GM04503 (cell line): ENCODE data around the gene RAD51AP2.
"Not testable (repeated sequence)": the region's sequence is repeated elsewhere in the genome, so short reads cannot be mapped to it uniquely, and the experiment has no call there.

Source experiments
- DNase-seq: peaks from one replicate; pipeline ENCODE4 v3.0.0-alpha.2; 2012; ENCODE audit warnings: low read depth

RAD51AP2 gene

DNA sequence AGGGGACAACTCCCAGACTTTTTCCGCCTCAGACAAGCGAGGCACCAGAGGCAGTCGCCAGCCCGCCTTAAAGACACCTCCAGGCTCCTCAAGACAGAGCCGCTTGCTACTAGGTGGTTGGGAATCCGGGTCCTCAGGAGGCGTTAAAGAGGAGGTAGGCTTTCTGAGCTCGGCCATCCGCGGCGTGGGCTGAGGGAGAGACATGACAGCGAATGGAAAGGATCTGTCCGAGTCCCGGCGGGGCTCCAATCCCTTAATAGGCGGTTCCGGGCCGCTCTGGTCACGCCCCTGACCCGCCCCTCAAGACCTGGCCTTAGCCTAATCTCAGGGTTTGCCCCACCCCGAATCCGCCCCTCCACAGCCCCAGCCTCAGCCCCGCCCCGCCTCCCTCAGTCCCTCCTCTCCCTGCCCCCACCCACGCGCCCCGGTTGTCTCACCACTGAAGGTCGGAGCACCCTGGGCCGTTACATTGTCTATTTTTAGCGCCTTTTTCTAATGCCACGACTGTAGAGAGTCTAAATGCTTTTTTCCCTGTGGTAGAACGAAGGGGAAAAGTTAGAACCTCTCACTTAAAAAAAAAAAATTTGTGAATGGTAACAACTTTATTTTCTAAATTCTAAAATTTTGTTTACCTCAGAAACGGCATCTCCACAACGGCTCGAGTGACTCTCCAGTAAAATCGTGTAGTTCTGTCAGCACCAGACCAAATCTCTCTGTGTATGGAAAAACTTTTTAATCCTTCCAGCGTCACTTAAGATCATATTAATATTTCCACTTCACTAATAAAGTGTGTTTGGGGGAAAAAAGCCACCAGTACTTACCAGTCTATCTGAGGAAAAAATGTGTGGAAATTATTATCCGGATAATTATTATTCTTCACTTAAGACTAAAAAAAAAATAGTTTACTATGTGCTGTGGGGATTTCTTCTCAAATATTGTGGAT lies at the start of gene RAD51AP2:
Gene RAD51AP2 (minus strand): TSS at position 229 of the 943 bp plus-strand sequence. CDS start 25 bp downstream, at position 204.
- no peak for DNase-seq

DNA sequence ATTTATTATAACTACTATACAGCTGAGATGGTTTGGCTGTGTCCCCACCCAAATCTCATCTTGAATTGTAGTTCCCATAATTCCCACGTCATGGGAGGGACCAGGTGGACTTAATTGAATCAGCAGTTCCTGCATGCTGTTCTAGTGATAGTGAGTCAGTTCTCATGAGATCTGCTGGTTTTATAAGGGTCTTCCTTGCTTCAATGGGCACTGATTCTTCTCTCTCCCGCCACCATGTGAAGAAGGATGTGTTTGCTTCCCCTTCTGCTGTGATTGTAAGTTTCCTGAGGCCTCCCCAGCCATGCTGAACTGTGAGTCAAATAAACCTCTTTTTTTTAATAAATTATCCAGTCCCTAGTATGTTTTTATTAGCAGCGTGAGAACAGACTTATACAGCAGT lies 47.5 kb upstream of the RAD51AP2 start:
- DNase-seq = not testable (repeated sequence)

DNA sequence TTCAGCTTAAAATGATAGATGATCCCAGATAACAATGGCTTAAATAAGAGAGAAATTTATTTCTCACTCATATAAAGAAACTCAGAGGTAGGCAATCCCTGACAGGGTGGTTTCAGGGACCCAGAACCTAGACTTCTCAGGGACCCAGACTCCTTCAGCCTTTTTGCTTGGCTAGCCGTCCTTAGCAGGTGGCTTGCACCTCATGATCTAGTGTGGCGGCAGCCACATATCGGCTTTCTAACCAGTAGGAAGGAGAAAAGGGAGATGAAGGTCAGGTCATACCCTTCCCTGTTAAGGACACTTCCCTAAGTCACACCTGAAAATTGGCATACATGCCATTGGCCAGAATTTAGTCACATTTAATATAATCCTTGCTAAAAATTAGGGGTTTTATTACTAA lies 40.6 kb upstream of the RAD51AP2 start:
- DNase-seq = no peak

DNA sequence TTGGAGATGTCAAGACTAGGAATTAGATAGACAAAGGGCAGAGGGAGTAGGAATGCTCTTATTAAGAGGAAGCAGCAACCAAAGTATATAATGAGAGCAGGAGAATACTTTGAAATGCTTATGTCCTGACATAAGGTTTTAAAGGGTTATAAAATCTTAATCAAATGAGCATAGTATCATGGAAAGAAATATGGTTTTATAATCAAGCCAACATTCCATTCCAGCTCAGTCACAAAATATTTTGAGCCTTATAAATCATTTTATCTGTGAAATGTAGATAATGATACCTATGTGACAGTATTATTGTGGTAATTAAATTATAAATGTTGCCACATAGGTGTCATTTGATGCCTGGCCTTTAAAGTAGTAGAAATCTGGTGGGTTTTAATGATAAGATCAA lies 39.8 kb upstream of the RAD51AP2 start:
- no peak for DNase-seq

DNA sequence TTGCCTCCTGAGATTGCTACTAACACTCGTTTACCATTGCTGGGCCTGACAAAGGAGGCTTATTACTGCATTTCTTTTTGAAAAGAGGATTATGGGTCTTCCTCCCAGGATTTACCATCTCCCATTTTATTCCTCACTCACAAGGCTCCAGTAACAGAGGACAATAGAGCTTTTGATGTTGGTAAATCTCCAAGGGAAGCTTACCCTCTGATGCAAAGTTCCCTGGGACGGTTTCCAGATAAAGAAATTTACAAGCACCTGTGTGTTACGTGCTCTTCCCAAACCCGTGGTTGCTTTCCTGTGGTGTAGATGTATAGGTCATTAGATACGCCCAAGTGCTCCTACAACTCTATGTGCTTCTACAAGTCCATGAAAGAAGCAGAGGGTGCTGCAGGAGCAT lies 39.4 kb upstream of the RAD51AP2 start:
- DNase-seq = no peak

DNA sequence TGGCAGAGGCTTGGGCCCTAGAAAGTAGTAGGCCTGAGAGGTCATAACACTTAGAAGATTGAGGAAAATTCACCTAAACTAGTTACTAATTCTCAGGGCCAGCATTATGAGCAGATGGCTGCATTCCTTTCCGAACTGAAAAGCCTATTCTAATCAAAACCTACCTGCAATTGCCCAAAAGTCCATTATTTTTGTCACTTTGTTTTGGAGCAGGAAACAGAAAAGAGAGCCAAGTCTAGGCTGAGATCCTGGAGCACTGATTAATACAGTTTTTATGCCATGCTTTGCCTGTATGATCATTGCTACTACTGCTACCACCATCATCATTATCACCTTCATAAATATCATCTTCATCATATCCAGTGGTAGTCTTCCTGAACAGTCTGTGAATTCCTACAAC lies 36.9 kb upstream of the RAD51AP2 start:
- DNase-seq = no peak

DNA sequence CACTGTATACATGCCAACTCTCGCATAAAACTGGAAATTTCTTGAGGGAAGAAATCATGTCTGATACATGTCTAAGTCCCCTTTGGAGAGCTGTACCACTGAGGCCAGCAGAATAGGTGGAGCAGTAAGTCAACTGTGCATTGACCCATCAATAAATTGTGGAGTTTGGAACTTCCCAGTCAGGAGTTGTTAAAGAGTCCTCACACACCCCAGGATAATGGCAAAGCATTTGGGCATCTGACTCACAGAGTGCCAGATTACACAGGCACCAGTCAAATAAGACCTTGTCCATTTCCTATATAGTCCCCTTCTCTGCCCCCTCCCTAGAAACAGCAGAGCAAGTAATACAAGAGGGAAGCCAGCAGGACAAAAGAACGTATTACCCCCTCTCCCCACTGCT lies 32.7 kb upstream of the RAD51AP2 start:
- DNase-seq = no peak

DNA sequence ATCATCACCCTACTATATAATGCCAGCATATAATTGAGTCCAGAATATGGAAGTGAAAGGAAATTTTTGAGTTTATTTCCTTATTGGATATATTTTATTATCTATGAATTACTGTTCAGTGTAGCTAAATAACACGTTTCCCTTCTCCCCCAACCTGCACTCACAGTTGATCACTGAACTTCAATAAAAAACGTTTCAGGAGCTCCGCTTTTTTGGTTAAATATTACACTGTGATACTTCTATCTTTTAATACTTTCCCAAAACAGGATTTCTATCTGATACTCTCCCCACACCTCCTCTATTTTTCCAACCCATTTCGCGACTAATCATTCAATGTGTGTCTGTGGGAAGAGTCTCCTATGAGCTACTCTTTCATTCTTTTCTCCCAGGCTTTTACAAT lies 29.5 kb upstream of the RAD51AP2 start:
- no peak for DNase-seq

DNA sequence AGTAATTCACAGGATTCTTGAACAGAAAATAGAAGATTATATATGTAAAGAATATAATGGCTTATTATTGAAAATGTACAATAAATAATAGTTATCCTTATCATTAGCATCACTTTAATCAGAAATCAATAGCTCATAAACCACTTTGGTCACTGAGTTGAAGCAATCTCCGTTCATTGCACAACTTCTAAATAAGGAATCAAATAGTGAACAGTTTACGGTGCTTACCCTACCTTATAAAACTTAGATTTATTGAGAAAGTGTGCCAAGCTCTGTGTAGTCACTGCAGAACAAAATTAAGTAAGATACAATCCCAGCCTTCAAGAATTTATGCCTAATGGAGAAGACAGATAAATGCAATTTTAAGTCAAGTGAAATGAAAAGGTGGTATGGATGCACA lies 29.0 kb upstream of the RAD51AP2 start:
- no peak for DNase-seq

DNA sequence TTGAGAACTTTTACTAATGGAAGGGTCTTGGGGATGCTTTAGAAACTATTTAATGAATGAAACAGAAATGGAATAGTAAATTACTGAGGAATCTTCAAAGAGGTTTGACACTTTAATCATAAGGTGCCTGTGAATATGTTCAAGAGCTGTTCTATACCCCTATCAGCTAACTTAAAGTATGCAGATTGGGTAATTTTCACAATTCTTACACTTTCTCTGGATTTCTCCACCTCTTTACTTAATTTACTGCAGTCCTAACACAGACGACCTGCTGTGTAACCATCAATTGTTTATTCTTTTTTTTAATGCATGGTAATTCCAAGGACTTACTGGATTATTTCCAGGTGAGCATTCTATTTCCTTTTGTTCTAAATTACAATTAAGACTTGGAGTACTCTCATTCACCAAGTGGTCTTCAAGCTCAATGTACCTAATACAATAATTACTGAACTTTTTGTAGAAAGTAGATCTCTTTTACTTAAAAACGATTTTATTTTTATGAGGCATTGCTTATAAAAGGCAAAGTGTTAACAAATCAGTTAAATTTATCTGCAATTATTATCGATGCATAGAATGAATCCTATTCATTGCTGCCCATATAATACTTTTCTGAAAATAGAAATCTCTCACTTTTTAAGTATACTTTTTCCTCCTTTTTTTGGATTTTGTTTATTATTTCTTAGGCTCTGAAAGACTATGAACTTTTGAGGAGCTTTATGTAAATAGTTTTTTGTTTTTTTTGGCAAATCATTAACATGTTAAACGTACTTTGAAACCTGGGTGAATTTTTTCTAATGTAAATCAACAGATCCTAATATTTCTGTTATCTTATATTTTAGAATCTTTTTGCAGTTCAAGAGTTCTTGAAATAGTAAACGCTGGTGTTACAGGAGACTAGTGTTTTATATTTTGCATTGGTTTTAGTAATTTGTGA lies 27.7 kb upstream of the RAD51AP2 start:
- DNase-seq = no peak

DNA sequence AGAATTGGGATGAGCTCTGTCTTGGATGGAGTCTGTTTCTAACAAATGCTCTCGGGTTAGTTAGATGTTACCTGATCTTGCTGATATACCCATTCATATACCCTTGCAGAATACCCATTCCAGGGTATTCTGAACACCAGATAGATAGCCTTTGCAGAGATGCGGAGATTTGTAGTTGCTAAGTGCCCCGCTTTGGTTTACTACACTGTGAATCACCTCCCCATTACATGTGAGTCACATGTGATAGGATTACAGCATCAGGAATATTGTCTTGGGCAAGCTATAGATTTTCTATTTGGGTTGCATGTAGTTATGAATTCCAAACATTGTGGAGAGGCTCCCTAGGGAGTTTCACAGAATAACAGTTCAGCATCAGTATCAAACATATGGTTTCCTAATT lies 26.0 kb upstream of the RAD51AP2 start:
- DNase-seq = no peak

DNA sequence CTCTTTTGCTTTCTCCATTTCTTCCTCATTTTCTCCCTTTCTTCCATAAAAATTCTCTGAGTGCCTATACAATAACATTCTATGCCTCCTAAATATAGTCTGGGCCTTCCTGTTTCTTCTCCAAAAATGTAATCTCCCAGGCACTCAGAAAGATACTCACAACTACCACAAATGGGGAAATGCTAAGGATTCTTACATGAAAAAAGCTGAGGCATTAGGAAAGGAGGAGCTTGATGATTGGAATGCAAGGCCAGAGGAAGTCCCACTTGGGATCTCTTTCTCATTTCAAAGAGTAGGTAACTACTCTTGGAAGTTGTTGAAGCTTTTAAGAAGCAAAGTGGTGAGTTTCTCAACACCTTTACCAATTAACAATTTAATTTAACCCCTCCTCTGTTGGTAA lies 25.6 kb upstream of the RAD51AP2 start:
- no peak for DNase-seq

DNA sequence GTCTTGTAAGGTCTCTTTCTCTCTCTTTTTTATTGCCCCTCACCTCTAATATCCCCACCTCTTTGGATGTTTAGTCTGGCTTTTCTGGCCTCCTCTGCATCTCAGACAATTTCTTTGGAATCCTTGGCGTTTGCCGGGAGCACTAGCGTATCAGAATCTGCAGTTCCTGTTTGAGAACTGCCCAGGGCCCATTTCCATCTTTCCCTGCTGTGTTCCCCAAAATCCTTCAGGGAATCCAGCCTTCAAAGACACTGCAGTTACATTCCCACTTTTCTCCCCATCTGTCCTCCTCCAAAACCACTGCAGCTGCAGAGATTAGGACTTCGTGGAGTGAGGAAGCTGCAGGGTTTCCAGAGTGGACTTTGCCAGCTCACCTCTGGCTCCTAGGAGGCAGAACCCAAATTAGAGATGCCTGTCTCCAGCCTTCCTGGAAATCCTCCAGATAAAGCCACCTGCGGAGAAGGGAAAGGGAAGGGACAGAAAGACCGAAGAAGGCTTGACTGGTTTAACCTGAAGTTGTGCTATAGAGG lies 25.0 kb upstream of the RAD51AP2 start:
- no peak for DNase-seq

DNA sequence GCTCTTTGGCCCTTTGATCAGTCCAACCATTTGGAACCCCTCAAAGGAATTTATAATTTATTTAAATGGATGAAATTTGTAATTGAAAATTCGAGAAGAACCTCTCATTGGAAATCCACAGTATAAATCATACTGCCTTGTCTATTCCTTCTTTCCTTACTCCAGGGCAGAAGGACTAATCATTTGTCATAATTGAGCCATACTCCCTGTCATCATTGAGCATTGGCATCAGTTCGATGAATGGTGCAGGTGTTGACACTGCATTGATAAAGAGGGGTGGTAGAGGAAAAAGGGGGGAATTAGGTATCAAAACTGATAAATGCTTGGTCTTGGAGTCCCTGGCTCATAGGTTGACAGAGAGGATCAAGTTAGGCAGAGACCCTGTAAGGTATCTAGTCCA lies 24.2 kb upstream of the RAD51AP2 start:
- DNase-seq = no peak

DNA sequence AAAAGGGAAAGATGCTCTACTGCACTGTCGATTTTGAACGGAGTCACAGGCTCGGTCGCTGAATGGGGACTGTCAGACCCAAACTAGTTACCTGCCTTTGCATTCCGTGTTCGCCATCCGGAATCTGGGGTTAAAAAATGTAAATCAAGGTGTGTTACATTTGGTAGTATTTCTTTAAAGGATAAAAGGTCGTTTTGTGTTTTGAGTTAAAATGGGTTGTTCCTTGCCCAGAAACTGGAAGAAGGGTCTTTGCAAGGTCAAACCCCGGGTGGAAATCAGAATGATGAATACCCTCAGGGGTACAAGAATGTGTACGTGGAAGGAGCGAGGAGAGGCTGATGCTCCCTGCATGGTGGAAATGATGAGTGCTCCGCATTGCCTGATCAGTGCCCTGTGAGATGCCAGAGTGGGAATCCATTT lies 23.3 kb upstream of the RAD51AP2 start:
- DNase-seq = no peak

DNA sequence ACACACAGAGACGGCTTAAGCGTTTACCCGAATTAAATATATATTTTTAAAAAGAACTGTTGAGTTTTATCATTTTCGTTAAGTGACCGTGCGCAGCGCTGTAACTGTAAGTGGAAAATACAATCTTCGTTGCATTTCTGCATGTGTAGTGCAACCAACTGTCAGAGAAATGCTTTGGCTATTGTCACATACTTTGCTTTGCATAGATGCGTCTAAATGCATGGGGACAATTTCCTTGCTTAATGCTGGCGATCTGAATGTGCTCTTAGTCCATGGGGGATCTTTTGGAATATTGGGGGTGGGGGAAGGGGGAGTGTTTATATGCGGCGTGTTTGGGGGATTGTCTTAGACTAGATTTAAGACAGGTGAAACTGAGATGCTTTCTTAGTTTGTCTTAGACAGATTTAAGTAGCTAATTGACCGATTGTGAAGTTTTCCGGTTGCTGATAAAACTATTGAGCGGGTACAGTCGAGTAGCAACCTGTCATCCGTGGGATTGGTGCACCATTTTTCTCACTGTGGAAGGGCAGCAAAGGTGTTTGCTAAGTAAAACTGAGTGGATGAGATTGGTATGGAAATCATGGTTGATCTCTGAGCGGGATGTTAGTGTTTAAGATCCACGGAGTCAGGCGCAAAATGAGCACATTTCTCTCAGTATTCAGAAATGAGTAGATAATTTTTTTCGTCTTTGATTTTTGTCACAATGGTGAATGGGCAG lies 22.7 kb upstream of the RAD51AP2 start:
- no peak for DNase-seq

DNA sequence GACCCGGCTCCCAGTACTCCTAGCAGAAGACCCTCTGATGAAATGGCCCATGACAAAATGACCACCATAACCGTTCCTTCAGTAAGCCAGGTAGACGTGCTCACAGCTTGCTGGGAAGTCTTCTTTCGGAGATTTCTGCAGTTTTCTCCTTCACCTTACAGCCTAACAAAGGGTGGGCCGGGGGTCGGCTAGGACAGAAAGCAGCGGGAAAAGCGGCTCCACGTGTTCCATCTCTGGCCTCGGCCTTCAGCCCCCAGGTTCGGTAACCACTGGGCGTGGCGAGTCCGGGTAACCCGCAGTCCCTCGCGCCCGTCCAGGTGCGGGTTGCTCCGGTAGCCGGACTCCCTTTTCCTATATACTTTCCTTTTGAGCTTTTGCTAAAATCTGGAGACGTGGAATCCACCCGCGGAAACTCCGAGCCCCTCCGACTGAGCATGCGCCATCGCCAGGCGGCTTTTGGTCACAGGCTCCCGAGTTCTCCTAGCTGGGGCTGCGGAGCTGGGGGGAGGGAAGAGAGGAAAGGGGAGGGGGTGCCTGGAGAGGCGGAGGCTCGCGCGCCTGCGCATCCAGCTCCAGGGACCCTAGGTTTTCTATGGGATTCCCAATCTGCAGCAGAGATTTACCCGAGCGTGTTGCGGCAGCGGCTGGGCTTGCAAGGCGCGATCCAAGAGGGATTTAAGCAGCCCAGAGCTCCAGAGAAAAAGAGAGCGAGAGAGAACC lies 22.0 kb upstream of the RAD51AP2 start, which contains the start of gene VSNL1:
Gene VSNL1 (plus strand): TSS at position 604 of the 720 bp plus-strand sequence. CDS start 51,379 bp downstream, outside the sequence.
- no peak for DNase-seq

DNA sequence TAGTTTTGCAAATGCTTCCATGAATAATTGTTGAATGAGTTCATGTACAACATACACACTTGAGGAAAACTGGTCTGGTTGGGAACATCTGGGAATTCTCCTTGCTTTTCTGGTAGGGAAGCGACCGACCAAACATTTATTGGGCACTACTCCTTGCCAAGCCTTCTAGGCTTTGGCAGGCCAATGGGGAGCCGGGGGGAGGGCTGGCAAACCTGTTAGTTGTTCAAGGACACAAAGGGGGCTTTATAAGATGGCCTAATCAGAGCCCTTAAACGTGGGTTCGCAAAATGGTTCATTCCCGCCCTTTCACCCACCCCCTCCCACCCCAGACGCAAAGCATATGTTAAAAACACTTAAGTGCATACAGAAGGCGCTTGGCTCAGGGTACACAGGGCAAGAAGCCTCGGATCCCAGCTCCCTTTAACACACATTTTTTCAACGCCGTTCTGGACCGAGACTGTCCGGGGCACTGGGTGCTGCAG lies 21.4 kb upstream of the RAD51AP2 start:
- no peak for DNase-seq

DNA sequence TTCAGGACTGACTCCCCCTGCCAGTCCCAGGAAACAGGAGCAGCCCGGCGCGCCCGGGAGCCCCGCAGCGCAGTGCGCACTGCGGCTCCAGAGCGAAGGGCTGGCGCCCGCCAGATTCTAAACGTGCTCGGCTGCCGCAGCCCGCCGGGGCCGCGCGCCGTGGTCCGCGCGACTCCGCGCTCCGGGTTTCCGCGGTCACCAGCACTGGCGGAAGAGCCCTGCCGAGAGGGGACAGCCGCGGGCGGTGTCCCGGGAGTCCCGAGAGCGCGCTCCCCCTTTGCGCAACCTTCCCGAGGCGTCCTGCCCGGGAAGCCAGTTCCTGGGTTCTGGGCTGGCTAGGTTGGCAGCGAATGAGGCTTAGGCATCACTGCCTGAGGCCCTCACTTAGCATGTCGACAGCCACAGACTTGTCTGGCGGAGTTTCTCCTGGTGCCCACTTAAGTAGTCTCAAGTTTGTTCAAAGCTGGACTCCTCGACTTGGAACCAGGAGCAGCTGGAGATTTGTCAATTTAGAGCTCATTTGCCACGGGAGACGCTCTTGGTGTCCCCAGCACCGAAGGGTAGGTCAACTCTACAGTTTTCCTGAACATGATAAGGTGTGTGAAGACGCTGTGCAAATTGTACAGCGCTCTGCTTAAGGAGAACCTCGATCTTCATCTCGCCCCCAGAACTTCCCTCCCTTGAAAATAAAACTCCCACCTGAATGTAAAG lies 20.8 kb upstream of the RAD51AP2 start:
- DNase-seq = no peak
